Stromal cell of bone marrow (primary cell): ENCODE results near the gene JMJD7.

Experiments
- DNase-seq: peaks from one replicate; pipeline ENCODE4 v3.0.0-alpha.2; 2012; ENCODE audit warnings: low read depth

Gene JMJD7

DNA sequence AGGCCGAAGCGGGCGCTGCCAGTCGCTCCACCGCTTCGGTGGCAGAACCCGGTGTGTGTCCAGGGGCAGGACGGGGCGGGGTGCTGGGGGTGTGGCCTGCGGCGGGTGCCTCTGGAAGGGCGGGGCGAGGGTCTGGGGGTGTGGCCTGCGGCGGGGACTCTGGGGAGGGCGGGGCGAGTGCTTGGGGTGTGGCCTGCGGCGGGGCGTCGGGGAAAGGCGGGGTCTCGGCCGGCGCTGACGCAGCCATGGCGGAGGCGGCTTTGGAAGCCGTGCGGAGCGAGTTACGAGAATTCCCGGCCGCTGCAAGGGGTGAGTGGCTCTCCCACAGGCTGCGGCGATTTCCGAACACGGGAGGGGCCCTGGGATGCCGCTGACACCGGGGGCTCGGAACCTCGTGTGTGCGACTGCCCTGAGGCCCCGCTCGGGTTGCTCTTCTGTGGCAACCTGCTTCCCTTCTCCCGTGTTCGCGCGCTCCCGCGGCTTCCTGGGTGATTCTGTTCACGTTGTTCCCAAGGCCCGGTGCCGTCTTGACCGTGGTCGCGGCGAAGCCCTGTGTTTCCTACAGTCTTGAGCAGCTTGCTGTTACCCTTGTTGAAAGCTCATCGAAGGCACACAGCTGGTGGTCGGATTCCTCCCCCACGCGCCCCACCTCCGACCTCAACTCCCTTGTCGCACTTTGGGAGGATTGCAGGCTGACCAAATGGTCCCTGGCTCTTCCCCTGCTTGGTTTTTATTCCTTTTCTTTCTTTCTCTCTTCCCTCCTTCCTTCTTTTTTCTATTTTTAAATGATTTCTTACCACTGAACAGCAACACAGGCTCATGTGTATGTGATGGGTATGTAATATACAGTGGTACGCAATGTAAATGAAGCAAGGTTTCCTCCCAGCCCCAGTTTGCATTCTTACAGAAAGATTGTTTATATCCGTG lies at the start of gene JMJD7:
JMJD7 (plus strand) TSS at position 213 of the 927 bp plus-strand sequence; CDS start at position 246, 33 bp downstream.
- DNase-seq, result peak; percentile 69

DNA sequence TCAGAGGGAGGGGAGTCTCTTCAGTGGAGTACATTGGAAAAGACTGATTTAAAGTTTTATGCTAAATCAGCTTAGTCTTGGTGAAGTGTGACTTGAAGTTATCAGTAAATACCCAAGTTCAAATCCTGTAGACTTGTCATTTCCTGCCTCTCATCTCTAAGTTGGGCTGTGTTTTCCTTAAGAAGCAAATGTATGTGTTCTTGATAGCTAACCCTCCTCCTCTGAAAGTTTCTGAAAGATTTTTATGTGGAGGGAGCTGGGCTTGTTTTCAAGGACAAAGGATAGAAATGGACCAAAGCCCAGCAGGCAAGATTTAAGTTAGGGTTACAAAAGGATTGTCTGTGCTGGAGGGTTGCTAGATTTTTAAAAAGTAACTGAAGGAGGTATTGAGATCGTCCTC lies 49.4 kb upstream of the JMJD7 start:
- no peak for DNase-seq

DNA sequence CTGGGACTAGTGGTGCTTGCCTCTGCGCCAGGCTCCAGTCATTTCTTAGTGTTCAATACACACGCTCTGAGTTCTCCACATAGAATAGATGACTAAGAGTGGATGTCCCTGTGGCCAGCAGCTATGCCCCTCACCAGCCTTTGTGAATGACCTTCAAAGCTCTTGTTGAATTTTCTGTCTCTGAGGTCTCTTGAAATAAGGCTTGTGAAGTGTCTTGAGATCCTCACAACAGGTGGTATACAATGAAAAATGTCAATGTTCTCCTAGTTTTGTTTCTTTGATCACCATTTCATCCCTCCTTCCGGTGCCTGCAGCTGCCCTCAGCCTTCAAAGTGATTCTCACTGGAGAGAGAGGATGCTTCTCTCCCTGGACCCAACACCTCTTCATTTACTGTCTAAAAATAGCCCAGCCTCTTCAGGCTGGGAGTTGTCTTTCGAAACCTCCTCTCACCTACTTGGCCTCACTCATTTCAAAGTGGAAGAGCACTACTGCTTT lies 48.2 kb upstream of the JMJD7 start:
- DNase-seq, result no peak

DNA sequence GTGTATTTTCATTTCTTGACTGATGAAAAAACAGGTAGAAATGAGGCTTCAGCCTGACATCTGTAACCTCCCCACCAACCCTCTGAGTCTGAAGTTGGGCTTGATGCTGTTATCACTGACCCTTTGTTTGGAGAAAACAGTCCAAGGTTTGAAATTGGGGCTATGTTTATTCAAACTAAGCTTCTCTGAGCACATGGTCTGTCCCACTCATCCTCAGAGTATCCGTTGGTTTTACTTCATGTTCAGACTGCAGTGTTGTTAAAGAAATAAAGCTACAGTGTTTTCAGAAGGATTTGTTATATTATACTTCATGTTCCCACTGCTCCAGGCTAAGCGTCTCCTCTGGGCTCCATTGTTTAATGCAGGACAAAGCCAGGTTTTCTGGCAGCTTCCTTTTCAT lies 47.6 kb upstream of the JMJD7 start:
- no peak for DNase-seq

DNA sequence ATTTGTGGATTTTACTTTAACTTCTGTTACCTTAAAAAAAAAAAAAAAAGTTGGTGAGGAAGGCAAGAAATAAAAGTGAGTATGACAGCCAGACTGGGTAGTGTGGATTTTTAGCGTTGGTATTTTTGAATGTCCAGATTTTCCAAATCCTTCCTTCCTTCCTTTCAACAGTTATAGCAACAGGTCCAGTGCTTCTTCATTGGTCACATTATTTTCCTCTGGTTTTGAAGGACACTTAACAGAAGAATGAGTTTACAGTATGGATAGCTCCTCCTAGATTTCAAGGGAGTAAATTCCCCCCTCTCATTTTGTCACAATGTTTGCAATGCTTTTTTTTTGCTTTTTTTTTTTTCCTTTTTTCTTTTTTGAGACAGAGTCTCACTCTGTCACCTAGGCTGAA lies 47.2 kb upstream of the JMJD7 start:
- DNase-seq, result no peak

DNA sequence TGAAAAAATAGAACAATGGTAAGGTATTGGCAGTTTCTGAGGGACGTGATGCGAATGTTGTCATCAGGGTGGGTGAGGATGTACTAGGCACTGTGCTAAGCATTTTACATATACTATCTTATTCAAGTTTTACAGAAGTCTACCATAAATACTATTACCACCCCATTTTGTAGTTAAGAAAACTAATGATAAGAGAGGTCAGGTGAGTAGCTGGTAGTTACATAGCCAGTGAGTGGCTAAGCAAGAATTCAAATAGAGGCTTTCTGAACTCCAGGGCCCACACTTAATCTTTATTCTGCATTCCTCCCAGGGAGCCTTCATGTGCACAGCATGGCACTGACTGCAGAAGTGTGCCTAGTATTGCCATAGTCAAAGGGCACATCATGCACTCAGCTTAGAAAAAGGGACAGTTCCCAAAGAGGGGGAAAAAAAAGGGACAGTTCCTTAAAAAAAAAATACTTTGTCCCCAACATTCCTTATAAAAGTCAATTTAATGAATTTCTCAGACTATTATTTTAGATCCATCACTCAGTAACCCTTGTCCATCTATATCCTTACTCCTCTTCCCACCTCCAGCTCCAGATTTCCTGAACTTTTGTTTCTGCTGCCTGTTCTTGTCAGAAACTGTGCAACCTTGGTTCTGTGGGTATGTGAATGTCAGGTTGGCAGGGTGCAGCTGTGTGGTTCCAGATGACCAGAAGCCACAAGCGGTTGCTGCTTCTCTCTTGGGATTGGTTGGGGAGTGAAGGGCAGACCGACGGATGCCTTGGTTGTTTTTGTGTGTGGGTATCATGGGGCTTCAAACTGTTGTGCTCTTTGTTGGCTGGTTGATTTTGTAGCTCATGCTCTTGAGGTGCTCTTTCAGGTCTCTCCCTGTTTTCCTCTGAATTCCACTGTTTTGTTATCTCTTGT lies 45.3 kb upstream of the JMJD7 start:
- DNase-seq, result no peak

DNA sequence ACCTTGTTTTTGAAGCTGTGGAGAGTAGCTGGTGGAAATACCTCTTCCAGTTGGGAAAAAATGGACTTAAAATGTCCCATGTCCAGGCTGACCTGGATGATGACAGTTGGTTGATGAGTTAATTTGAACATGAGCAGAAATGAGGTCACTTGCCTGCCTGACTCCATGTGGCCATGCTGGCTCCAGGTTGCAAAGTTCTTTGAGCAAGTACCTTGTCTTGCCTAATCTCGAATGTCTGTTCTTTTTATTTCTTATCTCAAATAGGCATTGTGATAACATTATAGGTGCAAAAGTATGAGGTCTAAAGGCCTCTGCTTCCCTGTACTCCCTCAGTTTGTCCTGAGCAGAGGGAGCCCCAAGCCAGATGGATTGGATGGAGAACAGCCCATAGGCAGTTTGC lies 44.6 kb upstream of the JMJD7 start:
- no peak for DNase-seq

DNA sequence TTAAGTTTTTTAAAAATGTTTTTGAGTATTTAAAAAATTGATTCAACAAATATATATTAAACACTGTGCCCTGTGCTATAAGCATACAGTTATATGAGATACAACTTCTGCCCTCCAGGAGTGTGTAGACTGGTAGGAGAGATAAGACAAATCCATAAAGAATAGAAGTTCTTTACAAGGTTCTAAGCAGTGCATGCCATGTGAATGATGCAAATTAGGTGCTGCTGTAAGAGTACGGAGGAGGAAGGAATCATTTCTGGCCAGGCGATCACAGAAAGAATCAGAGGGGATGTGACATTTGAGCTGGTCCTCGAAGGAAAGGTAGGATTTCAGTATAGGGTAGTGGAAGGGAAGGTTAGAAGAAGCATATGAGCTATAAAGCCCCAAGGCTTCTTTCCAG lies 39.6 kb upstream of the JMJD7 start:
- no peak for DNase-seq

DNA sequence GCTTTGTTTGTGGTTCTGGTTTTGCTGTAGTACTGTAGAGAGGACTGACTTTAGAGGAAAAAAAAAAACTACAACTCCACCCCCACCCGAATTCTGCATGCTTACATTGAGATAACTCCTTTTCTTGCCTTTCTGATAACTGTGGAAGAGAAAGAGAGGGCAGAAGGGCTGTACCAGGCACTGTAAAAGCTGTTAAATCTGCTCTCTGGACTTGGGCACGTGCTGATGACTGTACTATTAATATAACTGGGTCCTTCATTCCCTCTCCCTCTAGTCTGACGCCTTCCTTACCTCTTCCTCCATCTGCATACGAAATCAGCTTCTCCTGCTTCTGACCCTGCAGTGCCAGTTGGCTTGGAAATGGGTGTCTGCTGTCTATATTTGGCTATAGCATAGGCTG lies 38.7 kb upstream of the JMJD7 start:
- no peak for DNase-seq

DNA sequence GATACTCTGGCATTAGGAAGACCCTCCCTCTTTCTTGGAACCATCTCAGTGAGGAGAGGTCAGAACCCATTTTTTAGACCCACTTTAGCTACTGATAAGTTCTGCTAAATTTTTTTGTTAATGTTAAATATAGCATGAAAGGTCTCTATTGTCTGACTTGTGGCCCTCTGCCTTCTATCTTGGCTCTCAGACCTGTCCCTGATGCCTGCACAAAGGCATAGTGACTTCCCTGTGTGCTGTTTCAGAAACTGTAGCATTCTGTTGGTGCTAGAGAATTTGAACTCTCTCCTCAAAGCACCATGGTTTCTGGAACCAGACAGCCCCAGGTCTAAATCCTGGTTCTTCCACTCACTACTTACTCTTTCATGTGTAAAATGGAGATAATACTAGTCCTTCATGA lies 38.2 kb upstream of the JMJD7 start:
- no peak for DNase-seq

DNA sequence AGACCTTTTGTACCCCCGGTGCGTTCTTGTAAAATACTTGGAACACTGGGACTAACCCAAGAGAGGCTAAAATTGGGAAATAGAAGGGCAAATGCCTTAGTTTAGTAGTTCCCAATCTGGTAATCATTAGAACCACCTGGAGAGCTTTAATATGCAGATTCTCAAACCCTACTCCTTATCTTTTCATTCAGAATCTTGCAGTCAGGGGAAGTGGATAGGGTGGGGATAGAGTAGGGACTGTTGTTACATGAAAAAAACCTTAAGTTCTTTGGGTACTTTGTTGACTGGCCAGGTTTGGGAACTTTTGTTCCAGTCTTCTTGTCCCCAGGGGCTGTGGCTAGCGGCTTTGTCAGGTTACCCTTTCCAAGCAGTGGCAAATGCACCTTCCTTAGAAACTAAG lies 37.7 kb upstream of the JMJD7 start:
- no peak for DNase-seq

DNA sequence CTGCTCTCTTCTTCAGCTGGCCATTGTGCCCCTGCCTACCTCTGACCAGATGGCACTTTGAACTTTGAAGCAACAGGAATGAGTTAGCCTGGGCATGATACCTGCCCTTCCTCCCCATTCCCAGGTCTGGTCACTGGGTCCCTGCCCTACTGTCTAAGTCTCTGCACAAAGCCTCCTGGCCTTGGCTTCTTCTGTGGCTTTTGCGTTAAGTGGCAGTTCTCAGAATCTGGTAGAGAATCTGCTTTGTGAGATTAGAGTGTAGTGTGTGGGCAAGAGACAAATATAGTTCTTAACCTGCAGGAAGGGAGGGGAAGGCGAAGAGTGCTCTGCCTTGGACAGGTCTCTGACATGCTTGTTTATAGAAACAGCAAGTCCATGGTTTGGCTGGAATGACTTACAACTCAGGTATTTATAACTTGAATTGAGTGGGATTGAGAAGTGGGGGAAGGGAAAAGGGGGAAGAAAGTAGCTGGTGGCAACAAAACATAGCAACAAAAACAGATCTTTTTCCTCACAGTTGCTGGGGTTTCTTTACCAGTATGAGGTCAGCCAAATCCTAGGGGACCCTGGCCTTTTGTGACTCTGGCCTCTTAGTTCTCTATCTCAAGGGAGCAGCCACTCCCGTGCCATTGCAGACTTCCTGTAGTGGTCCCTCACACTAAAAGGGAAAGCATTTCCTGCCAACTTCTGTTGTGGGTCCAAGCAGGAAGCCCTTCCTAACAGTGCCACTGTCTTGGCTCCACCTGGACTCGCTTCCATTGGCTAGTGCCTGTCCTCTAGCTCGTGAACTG lies 36.9 kb upstream of the JMJD7 start:
- no peak for DNase-seq

DNA sequence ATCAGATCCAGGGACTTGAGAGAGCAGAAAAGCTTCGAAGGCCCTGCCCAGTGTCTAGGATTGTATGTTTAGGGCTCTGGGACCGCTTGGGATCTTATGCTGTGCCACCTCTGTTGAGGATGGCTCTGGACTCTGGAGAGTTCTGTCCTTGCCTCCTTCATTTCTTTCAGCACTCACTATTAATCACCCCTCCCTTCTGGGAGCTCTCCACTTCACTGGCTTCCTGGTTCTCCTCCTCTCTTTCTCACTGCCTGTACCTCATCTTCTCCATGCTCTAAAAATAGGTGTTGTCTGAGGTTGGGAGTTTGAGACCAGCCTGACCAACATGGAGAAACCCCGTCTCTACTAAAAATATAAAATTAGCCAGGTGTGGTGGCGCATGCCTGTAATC lies 36.4 kb upstream of the JMJD7 start:
- DNase-seq, result no peak

DNA sequence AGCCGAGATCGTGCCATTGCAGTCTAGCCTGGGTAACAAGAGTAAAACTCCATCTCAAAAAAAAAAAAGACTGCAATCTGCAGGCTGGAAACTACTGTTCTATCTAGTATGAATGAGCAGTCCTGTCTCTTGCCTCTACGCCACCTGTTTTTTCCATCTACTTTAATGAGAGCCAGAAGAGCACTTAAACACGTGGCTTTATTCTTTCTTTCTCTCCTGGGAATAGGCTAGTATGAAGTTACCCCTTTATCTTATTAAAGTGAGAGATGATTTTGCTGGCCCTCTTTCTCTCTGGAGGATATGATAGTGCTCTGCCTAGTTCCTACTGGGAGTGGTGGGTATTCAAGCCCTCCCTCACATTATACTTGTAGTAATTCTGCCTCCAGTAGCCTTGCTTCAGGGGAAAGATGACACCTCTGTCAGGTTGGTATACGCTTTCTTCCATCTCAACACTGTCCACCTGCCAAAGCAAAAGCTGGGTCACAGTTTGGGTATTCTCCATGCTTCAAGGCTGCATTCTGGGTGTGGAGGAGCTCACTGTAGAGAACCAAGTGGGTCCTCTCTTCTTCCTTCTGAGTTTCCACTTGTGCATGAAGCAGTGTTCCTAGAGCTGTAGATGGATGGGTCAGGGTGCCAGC lies 35.8 kb upstream of the JMJD7 start:
- DNase-seq, result no peak

DNA sequence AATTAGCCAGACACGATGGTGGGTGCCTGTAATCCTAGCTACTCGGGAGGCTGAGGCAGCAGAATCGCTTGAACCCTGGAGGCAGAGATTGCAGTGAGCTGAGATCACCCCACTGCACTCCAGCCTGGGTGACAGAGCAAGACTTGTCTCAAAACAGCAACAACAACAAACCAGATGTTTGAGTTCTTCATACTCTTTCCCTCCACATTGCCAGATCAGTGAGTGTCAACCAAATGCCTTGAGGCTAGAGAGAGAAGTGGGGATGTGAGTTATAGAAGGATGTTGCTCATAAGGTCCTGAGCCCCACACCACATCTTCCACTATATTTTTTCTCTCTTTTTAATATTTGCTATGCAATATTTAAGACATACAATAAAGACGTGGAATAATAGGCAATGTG lies 33.8 kb upstream of the JMJD7 start:
- DNase-seq, result no peak

DNA sequence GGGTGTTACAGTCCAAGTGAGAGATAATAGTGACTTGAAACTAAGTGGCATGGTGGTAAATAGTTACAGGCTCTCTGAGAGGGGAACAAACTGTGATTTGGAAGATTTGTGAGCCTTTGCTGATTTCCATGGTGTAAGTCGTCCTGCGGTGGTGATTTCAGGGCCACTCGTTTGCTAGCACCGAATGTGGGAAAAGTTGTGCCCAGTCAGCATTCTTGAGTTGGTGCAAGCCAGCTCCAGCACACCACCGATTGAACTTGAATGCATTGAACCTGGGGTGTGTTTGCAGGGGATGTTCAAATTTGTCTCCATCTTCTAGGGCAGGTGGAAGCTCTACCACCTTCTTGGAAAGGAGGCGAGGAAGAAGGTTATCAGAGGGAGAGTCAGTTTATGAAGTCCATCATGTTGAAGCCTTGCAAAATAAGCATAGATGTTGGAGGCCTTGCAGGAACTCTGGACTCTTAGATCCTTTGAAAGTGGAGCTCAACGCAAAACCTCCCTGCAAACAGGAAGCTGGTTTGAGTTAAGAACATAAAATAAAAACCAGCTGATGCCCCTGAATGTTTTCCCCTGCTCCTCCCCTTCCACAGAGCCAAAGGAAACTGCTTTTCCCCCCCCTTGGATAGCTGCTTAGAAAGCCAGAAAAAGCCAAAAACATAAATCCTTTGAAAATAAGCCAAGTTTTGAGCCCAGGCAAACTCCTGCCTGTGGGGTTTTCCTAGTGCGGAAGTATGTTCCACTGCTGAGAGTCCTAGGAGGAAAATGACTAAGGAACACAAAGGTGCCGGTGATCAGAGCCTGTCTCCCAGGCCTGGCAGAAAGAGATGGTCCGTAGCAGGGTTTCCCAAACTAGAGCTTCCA lies 31.7 kb upstream of the JMJD7 start:
- peak; percentile 45 for DNase-seq

DNA sequence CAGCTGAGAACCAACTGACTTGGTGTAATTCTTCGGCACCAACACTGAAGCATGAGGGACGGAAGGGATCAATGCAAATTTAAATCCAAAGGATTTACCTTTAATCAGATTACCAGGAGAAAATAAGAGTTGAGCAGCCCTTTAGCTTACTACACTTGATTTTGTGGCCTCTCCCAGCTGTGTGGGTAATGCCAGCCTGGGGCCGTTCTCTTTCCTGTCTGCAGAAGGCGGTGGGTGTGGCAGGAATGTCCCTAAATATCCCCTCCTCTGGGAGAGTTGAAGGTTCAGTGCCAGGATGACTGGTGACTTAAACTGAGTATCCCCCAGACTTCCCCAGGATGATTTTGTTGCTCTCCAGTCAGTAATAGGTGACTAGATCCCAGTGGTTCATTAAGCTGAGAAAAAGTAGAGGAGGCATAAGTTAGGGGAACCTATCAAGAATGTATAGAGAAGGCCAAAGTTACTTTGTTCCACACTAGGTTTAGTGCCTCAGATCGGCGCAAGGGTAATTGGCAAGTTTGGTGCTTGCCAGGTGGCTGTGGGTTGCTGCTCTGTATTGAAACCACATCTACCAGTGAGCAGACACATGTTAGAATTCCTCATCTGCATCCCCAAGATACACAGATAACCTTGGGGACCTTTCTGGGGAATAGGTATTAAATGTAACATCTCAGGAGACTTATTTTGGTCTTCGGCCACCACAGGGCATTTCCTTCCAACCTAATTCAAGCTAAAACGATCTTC lies 30.5 kb upstream of the JMJD7 start:
- DNase-seq, result no peak

DNA sequence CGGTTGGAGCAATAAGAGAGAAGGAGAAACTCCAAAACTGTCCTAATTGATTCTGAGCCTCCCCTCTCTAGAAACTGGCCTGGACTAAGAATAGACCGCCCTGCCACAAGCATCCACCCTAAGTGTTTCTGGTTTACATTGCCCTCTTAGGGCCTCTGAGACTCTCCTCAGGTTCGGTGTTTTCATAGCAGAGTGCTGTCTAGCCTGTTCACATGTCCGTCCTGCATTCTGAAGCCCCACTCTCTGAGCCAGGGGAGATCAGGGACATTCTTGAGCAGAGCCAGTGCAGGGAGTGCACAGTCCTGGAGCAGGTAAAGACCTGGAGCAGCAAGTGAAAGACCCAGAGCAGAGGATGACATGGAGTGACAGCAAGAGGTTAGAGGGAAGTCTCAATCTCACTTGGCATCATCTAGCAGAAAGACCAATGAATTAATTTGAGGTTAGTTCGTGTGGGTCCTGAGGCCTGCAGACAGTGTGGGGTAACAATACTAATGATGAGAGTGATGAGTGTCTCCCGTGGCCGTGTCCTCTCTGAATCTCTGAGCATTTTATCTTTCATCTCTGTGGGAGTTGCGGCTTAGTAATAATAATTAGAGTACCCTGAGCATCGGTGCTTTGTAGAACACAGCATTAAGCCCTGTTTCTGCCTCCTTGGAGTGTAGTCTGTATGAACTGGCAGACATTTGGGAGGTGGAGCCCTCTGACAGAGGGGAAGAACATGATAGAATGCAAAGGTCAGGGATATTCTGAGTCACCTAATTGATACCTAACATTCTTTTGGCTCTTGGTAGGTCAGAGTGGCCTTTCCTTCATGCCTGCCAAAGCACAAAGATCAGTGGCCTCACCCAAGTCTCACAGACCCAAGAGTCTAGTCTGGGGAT lies 29.0 kb upstream of the JMJD7 start:
- DNase-seq, result no peak

DNA sequence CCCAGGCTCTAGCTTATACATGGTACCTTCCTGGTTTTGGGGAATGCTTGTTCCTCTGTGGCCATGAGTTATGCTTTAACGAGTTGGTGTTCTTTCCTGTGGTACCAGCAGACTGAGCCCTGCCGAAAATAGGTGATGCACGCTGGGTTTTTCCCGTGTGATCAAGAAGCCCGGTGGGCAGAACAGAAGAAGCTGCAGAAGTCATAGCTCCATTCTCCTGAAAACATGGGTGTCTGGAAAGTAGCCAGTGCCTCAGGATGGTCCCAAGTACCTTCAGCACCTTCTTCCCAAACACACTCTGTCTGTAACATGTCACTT lies 28.4 kb upstream of the JMJD7 start:
- DNase-seq, result no peak
